A549 (cell line): Measurements from ENCODE around the gene THOC1. TPM values are rescaled to one million over a fixed set of nuclear protein-coding genes. Genes with fewer than 3 reads are reported as not detected.

ENCODE experiments used
- ATAC-seq, 2 experiments: fragments of 200-7000 bp in 1 of 2; fragments of >200 bp in 1 of 2; cut with Nextera tagmentation in 1 of 2; cut with Tn5 transposase in 1 of 2; 3 replicates each; pipeline versions ENCODE4 v1.8.0 to v1.9.1; 2018 to 2020; ENCODE audit warnings: mild to moderate bottlenecking in 1 of 2, moderate library complexity in 1 of 2
- CTCF ChIA-PET: fragments of 300-600 bp; sonication (Branson Sonifier 250); formaldehyde crosslinking; extraction: SDS; loops from one replicate; lab custom pipeline; 2021; ENCODE audit warnings: antibody characterized with exemption, inconsistent platforms; lab: Yijun Ruan, JAX
- POLR2A ChIA-PET: fragments of 350-600 bp; formaldehyde crosslinking; extraction: SDS; loops from one replicate; lab custom pipeline; 2021; ENCODE audit warnings: antibody characterized with exemption, inconsistent platforms; lab: Yijun Ruan, JAX
- DNase-seq, 2 experiments: peaks; one replicate each; pipeline versions ENCODE4 v3.0.0 to v3.0.0-alpha.2; 2011 to 2016; ENCODE audit warnings: low read depth in 1 of 2, low spot score in 1 of 2
- FAIRE-seq: peaks from 2 replicates; lab custom pipeline; 2011; peaks lifted over from hg19 to GRCh38; lab: Jason Lieb, UNC
- H3K27ac ChIP-seq, 2 experiments: fragments of >200 bp; sonication (Bioruptor Twin); formaldehyde crosslinking; 3 replicates each; pipeline ENCODE4 v1.5.1; 2016 to 2017
- H3K4me1 ChIP-seq: fragments of >200 bp; sonication (Bioruptor Twin); formaldehyde crosslinking; 3 replicates; pipeline ENCODE4 v1.6.1; 2016
- H3K4me2 ChIP-seq: fragments of >200 bp; sonication (Bioruptor Twin); formaldehyde crosslinking; 3 replicates; pipeline ENCODE4 v1.6.1; 2016
- H3K4me3 ChIP-seq: fragments of >200 bp; sonication (Bioruptor Twin); formaldehyde crosslinking; 3 replicates; pipeline ENCODE4 v1.5.1; 2016
- H3K9me3 ChIP-seq: fragments of >200 bp; sonication (Bioruptor Twin); formaldehyde crosslinking; 3 replicates; pipeline ENCODE4 v1.6.1; 2016
- CHD2 ChIP-seq: fragments of 150-350 bp; IDR thresholded peaks from 2 replicates; pipeline ENCODE4 v1.6.1; 2014; ENCODE audit warnings: low read length; ENCODE audit not compliant: partially characterized antibody
- ELK1 ChIP-seq: fragments of 150-350 bp; IDR thresholded peaks from 2 replicates; pipeline ENCODE4 v1.6.1; 2014; ENCODE audit warnings: low read depth, mild to moderate bottlenecking, low read length
- HDAC2 ChIP-seq: fragments of 200-600 bp; sonication (generic); IDR thresholded peaks from 2 replicates; pipeline ENCODE4 v1.6.1; 2016
- HMGXB4 ChIP-seq: fragments of 250-450 bp; sonication (Bioruptor Pico); IDR thresholded peaks from 2 replicates; pipeline ENCODE4 v1.5.0; 2021; ENCODE audit warnings: mild to moderate bottlenecking, moderate library complexity, borderline replicate concordance
- HOXA7 ChIP-seq: fragments of 250-450 bp; sonication (Bioruptor Pico); IDR thresholded peaks from 2 replicates; pipeline ENCODE4 v1.5.0; 2020; ENCODE audit warnings: mild to moderate bottlenecking, moderate library complexity
- HOXB13 ChIP-seq: fragments of 250-450 bp; sonication (Bioruptor Pico); IDR thresholded peaks from 2 replicates; pipeline ENCODE4 v1.5.0; 2020; ENCODE audit warnings: low read depth, mild to moderate bottlenecking, moderate library complexity
- NR3C1 ChIP-seq: fragments of >200 bp; sonication (Bioruptor Twin); formaldehyde crosslinking; IDR thresholded peaks from 3 replicates; pipeline ENCODE4 v1.6.1; 2017
- PHF8 ChIP-seq: fragments of 200-600 bp; sonication (generic); IDR thresholded peaks from 2 replicates; pipeline ENCODE4 v1.6.1; 2016; ENCODE audit warnings: low read depth, mild to moderate bottlenecking, antibody characterized with exemption, moderate library complexity, borderline replicate concordance
- POLR2A ChIP-seq: IDR thresholded peaks from 2 replicates; pipeline ENCODE4 v1.6.1; 2012; ENCODE audit warnings: mild to moderate bottlenecking, low read length
- RAD21 ChIP-seq, 2 experiments: fragments of >200 bp in 1 of 2; sonication (Bioruptor Twin) in 1 of 2; formaldehyde crosslinking in 1 of 2; IDR thresholded peaks in 1 of 2; conservative IDR thresholded peaks in 1 of 2; 2 replicates in 1 of 2; 3 replicates in 1 of 2; pipeline ENCODE4 v1.6.1; 2012 to 2018; ENCODE audit warnings: inconsistent platforms in 1 of 2
- SMC3 ChIP-seq: fragments of >200 bp; sonication (Bioruptor Twin); formaldehyde crosslinking; IDR thresholded peaks from 3 replicates; pipeline ENCODE4 v1.6.1; 2018; ENCODE audit warnings: inconsistent platforms
- TFCP2L1 ChIP-seq: fragments of 250-450 bp; sonication (Bioruptor Pico); IDR thresholded peaks from 2 replicates; pipeline ENCODE4 v1.5.0; 2021; ENCODE audit warnings: mild to moderate bottlenecking
- ZC3H11A ChIP-seq: fragments of 450-650 bp; IDR thresholded peaks from 2 replicates; pipeline ENCODE4 v1.6.1; 2014; ENCODE audit warnings: antibody characterized with exemption, mild to moderate bottlenecking
- ZFP36 ChIP-seq: fragments of 450-650 bp; IDR thresholded peaks from 2 replicates; pipeline ENCODE4 v1.6.1; 2014; ENCODE audit warnings: borderline replicate concordance; ENCODE audit not compliant: partially characterized antibody
- ZNF302 ChIP-seq: fragments of 250-450 bp; sonication (Bioruptor Pico); IDR thresholded peaks from 2 replicates; pipeline ENCODE4 v1.9.0; 2021; ENCODE audit warnings: inconsistent platforms, mild to moderate bottlenecking, moderate library complexity
- ZSCAN20 ChIP-seq: fragments of 250-450 bp; sonication (Bioruptor Pico); IDR thresholded peaks from 2 replicates; pipeline ENCODE4 v1.8.0; 2022; ENCODE audit warnings: mild to moderate bottlenecking, moderate library complexity
- WGBS: methylation state at CpG from one replicate; pipeline ENCODE4 v1.1.6; 2017; ENCODE audit errors: missing lambda C conversion rate; 5-methylcytosine and 5-hydroxymethylcytosine counted together
- polyA plus RNA-seq, 4 experiments: library from polyadenylated mRNA; depleted of rRNA in 3 of 4; stranded (reverse); fragments of >200 nt; fragmentation: RNase III in 1 of 4; extraction: RNeasy Plus Mini Kit Qiagen cat#74134 plus additional on column Dnase treatment in 1 of 4; gene quantifications; 2 replicates in 3 of 4; 3 replicates in 1 of 4; pipeline ENCODE4 v1.2.3, GENCODE V29; 2011 to 2017
- TF ChIP-seq, protein P1 (sequence below): fragments of 450-650 bp; IDR thresholded peaks from 2 replicates; pipeline ENCODE4 v1.6.1; 2014; ENCODE audit warnings: antibody characterized with exemption
- TF ChIP-seq, protein P2 (sequence below): fragments of 200-600 bp; sonication (generic); IDR thresholded peaks from 2 replicates; pipeline ENCODE4 v1.6.1; 2016; ENCODE audit warnings: antibody characterized with exemption, mild to moderate bottlenecking, moderate library complexity
- TF ChIP-seq, protein P3 (sequence below): fragments of >200 bp; sonication (Bioruptor Twin); formaldehyde crosslinking; IDR thresholded peaks from 2 replicates; pipeline ENCODE4 v1.6.1; 2016

THOC1 gene
- polyA plus RNA-seq, 2 of the 4 experiments (the other 2 are of a cell fraction), result 31.2 to 62.6 TPM

GRCh38 chr18:295756-296490, 28.1 kb upstream of the THOC1 start:
- no peak overlapping the region for H3K27ac ChIP-seq
- H3K9me3 ChIP-seq, result no peaks in the 10 kb centered on the region
- FAIRE-seq (no peak), ATAC-seq (no peak), DNase-seq (no peak)
- ChIA-PET CTCF (interaction anchor here (1.0 to 1.4 kb wide), 3 partner anchors 11 to 328 kb away, joined by 3 to 5 read pairs (median 3); no protein-coding TSS in a partner anchor), POLR2A (no interaction called here)
- no peaks in the 10 kb centered on the region for H3K4me1 ChIP-seq
- 26% methylated on average over 3 of the region's 3 CpGs for WGBS
- H3K4me2 ChIP-seq, result no peak overlapping the region
- H3K4me3 ChIP-seq, result no peak overlapping the region
- TF ChIP-seq POLR2A (no peak), TFCP2L1 (CRISPR knock-in tag) (no peak), HMGXB4 (CRISPR knock-in tag) (no peak), ZSCAN20 (CRISPR knock-in tag) (no peak), HDAC2 (no peak), ELK1 (no peak), HOXA7 (no peak)
- TF ChIP-seq, protein P1, sequence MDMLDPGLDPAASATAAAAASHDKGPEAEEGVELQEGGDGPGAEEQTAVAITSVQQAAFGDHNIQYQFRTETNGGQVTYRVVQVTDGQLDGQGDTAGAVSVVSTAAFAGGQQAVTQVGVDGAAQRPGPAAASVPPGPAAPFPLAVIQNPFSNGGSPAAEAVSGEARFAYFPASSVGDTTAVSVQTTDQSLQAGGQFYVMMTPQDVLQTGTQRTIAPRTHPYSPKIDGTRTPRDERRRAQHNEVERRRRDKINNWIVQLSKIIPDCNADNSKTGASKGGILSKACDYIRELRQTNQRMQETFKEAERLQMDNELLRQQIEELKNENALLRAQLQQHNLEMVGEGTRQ, result no peak
- TF ChIP-seq, protein P2, sequence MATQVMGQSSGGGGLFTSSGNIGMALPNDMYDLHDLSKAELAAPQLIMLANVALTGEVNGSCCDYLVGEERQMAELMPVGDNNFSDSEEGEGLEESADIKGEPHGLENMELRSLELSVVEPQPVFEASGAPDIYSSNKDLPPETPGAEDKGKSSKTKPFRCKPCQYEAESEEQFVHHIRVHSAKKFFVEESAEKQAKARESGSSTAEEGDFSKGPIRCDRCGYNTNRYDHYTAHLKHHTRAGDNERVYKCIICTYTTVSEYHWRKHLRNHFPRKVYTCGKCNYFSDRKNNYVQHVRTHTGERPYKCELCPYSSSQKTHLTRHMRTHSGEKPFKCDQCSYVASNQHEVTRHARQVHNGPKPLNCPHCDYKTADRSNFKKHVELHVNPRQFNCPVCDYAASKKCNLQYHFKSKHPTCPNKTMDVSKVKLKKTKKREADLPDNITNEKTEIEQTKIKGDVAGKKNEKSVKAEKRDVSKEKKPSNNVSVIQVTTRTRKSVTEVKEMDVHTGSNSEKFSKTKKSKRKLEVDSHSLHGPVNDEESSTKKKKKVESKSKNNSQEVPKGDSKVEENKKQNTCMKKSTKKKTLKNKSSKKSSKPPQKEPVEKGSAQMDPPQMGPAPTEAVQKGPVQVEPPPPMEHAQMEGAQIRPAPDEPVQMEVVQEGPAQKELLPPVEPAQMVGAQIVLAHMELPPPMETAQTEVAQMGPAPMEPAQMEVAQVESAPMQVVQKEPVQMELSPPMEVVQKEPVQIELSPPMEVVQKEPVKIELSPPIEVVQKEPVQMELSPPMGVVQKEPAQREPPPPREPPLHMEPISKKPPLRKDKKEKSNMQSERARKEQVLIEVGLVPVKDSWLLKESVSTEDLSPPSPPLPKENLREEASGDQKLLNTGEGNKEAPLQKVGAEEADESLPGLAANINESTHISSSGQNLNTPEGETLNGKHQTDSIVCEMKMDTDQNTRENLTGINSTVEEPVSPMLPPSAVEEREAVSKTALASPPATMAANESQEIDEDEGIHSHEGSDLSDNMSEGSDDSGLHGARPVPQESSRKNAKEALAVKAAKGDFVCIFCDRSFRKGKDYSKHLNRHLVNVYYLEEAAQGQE, result no peak

- ChIA-PET POLR2A (no interaction called here), CTCF (interaction anchor here (1.2 kb wide), 1 partner anchor 321 kb away, joined by 4 read pairs; no protein-coding TSS in a partner anchor)
- H3K27ac ChIP-seq, result no peak overlapping the region
- H3K9me3 ChIP-seq, result no peaks in the 10 kb centered on the region
- DNase-seq (no peak), ATAC-seq (no peak), FAIRE-seq (no peak)
- 3% methylated on average over 3 of the region's 3 CpGs for WGBS
- no peak overlapping the region for H3K4me3 ChIP-seq
- no peak overlapping the region for H3K4me2 ChIP-seq
- no peaks in the 10 kb centered on the region for H3K4me1 ChIP-seq
- TF ChIP-seq, protein P3, sequence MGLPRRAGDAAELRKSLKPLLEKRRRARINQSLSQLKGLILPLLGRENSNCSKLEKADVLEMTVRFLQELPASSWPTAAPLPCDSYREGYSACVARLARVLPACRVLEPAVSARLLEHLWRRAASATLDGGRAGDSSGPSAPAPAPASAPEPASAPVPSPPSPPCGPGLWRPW, result no peak
- TF ChIP-seq ZSCAN20 (CRISPR knock-in tag), result no peak
- no peak for TF ChIP-seq ZC3H11A
- TF ChIP-seq RAD21 (conservative IDR thresholded peaks at IDR 0.05 in 1 of 2, IDR thresholded peaks at IDR 0.05 in 1 of 2), result no peak
- TF ChIP-seq HMGXB4 (CRISPR knock-in tag), result no peak
- TF ChIP-seq ZNF302 (CRISPR knock-in tag), result no peak
- no peak for TF ChIP-seq SMC3
- no peak for TF ChIP-seq HOXB13 (CRISPR knock-in tag)
- TF ChIP-seq PHF8, result no peak
- TF ChIP-seq CHD2, result no peak
- TF ChIP-seq NR3C1, result no peak
- no peak for TF ChIP-seq ZFP36
Observed at GRCh38 chr18:294566-294965, 26.7 kb upstream of the THOC1 start.
